ENCODE measurements around the gene SUN1.

The SUN1 gene

GRCh38 chr7:832167-832967 is at the start of gene SUN1:
TSS of gene SUN1 (plus strand) at chr7:832476. CDS start at chr7:832525, 49 bp downstream.
- no peak within 1 kb of the TSS for H3K9ac ChIP-seq (ENCODE audit: low read length)
- peak within 1 kb of the TSS; percentile 54 for H3K4me2 ChIP-seq (ENCODE audit: low read length)
- H3K79me2 ChIP-seq (ENCODE audit: low read length), result peaks cover 69% of the 10 kb centered on the region
- H3K27ac ChIP-seq (ENCODE audit: low read length), result peak within 1 kb of the TSS; percentile 36
- 0 out of 2 replicates have a peak within 1 kb of the TSS, but pooled peaks have one; percentile 18 for H3K4me3 ChIP-seq (ENCODE audit: low read length)
- H4K20me1 ChIP-seq (ENCODE audit: insufficient read depth, low read length), result peaks cover 27% of the 10 kb centered on the region
- peaks cover 13% of the 10 kb centered on the region for H3K4me1 ChIP-seq (ENCODE audit: low read length)
- no peaks in the 10 kb centered on the region for H3K27me3 ChIP-seq (ENCODE audit: low read depth, low read length)
- TF ChIP-seq EZH2phosphoT487 (IDR thresholded peaks at IDR 0.05; ENCODE audit: low read depth) (no peak), CTCF (IDR thresholded peaks at IDR 0.05; ENCODE audit: low read depth, low read length) (no peak)
- H3K9me3 ChIP-seq (ENCODE audit: insufficient read depth, low read length), result no peaks in the 10 kb centered on the region
- H2AFZ ChIP-seq (ENCODE audit: low read depth, low read length), result no peak within 1 kb of the TSS
- peaks cover 4% of the 10 kb centered on the region for H3K36me3 ChIP-seq (replicated peaks; ENCODE audit: low read depth, low read length)

- Histone ChIP-seq H3K9me3 (ENCODE audit: insufficient read depth, low read length) (no peaks in the 10 kb centered on the region), H3K4me3 (ENCODE audit: low read length) (no peak overlapping the region), H3K36me3 (replicated peaks; ENCODE audit: low read depth, low read length) (peaks cover 2% of the 10 kb centered on the region), H3K9ac (ENCODE audit: low read length) (no peak overlapping the region), H3K79me2 (ENCODE audit: low read length) (no peaks in the 10 kb centered on the region), H4K20me1 (ENCODE audit: insufficient read depth, low read length) (no peaks in the 10 kb centered on the region), H3K4me1 (ENCODE audit: low read length) (no peaks in the 10 kb centered on the region), H3K4me2 (ENCODE audit: low read length) (no peak overlapping the region), H2AFZ (ENCODE audit: low read depth, low read length) (no peak overlapping the region), H3K27ac (ENCODE audit: low read length) (no peak overlapping the region), H3K27me3 (ENCODE audit: low read depth, low read length) (no peaks in the 10 kb centered on the region)
- no peak for TF ChIP-seq EZH2phosphoT487 (IDR thresholded peaks at IDR 0.05; ENCODE audit: low read depth)
- no peak for TF ChIP-seq CTCF (IDR thresholded peaks at IDR 0.05; ENCODE audit: low read depth, low read length)
Observed at GRCh38 chr7:782718-783449, 49.4 kb upstream of the SUN1 start.

GRCh38 chr7:783556-784490 is 48.5 kb upstream of the SUN1 start:
- no peak overlapping the region for H2AFZ ChIP-seq (ENCODE audit: low read depth, low read length)
- H3K4me3 ChIP-seq (ENCODE audit: low read length), result no peak overlapping the region
- peaks cover 11% of the 10 kb centered on the region for H3K36me3 ChIP-seq (replicated peaks; ENCODE audit: low read depth, low read length)
- no peak overlapping the region for H3K27ac ChIP-seq (ENCODE audit: low read length)
- no peaks in the 10 kb centered on the region for H3K9me3 ChIP-seq (ENCODE audit: insufficient read depth, low read length)
- H3K79me2 ChIP-seq (ENCODE audit: low read length), result no peaks in the 10 kb centered on the region
- H3K4me2 ChIP-seq (ENCODE audit: low read length), result no peak overlapping the region
- no peaks in the 10 kb centered on the region for H4K20me1 ChIP-seq (ENCODE audit: insufficient read depth, low read length)
- TF ChIP-seq CTCF (IDR thresholded peaks at IDR 0.05; ENCODE audit: low read depth, low read length) (no peak), EZH2phosphoT487 (IDR thresholded peaks at IDR 0.05; ENCODE audit: low read depth) (no peak)
- H3K27me3 ChIP-seq (ENCODE audit: low read depth, low read length), result no peaks in the 10 kb centered on the region
- H3K9ac ChIP-seq (ENCODE audit: low read length), result no peak overlapping the region
- no peaks in the 10 kb centered on the region for H3K4me1 ChIP-seq (ENCODE audit: low read length)

Measured in OCI-LY3 (cell line).